HG02981 (cell line): ENCODE measurements around the gene PBX4.
"Not testable (repeated sequence)": the region's sequence is repeated elsewhere in the genome, so short reads cannot be mapped to it uniquely, and the experiment has no call there.

Experiments
- ATAC-seq: cut with Tn5 transposase; IDR thresholded peaks from one replicate; pipeline ENCODE4 v1.9.1; 2021; ENCODE audit warnings: mild to moderate bottlenecking, moderate library complexity; ENCODE audit not compliant: unreplicated experiment

The PBX4 gene, protein sequence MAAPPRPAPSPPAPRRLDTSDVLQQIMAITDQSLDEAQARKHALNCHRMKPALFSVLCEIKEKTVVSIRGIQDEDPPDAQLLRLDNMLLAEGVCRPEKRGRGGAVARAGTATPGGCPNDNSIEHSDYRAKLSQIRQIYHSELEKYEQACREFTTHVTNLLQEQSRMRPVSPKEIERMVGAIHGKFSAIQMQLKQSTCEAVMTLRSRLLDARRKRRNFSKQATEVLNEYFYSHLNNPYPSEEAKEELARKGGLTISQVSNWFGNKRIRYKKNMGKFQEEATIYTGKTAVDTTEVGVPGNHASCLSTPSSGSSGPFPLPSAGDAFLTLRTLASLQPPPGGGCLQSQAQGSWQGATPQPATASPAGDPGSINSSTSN

DNA sequence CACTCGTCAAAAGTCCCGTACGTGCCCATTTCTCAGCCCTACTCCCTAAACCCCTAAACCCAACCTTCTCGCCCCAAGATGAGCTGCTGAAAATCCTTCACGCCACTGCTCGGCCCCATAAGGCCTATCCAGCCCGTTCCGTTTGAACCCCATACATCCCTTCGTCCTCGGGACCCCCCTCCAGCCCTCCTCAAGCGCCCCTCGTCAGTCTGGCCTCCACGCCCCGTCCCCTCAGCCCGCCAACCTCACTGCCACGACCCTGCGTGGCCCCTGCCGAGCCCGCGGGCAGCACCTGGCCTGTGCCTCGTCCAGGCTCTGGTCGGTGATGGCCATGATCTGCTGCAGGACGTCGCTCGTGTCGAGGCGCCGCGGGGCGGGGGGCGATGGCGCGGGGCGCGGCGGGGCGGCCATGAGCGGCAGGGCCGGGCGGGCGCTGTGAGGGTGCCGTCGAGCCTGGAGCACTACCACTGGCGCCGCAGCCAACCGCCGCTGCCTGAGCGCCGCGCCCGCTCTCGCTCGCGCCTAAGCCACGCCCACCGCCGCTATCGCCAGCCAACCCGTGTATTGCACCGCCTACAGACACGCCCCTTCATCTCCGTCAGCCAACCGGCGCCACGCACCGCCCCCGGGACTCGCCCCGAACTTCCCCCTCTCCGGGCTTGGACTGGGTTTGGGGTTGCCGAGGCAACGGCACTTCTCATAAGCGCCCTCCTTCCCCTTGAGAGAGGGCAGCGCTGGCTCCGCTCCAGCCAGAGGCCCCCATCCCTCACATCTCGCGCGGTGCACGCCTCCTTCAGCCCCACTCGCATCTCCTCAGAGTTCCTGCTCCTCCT, at the start of gene PBX4:
Gene PBX4, minus strand, starts transcription at position 469 of the 833 bp plus-strand sequence. Its CDS starts 58 bp downstream, at position 411.
- ATAC-seq = peak; percentile 97

DNA sequence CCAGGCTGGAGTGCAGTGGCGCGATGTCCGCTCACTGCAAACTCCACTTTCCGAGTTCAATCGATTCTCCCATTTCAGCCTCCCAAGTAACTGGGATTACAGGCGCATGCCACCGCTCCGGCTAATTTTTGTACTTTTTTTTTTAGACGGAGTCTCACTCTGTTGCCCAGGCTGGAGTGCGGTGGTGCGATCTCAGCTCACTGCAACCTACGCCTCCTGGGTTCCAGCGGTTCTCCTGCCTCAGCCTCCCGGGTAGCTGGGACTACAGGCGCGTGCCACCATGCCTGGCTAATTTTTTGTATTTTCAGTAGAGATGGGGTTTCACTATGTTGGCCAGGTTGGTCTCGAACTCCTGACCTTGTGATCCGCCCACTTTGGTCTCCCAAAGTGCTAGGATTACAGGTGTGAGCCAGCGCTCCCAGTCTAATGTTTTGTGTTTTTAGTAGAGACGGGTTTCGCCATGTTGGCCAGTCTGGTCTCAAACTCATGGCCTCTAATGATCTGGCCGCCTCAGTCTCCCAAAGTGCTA, 47.0 kb upstream of the PBX4 start:
- ATAC-seq = not testable (repeated sequence)

DNA sequence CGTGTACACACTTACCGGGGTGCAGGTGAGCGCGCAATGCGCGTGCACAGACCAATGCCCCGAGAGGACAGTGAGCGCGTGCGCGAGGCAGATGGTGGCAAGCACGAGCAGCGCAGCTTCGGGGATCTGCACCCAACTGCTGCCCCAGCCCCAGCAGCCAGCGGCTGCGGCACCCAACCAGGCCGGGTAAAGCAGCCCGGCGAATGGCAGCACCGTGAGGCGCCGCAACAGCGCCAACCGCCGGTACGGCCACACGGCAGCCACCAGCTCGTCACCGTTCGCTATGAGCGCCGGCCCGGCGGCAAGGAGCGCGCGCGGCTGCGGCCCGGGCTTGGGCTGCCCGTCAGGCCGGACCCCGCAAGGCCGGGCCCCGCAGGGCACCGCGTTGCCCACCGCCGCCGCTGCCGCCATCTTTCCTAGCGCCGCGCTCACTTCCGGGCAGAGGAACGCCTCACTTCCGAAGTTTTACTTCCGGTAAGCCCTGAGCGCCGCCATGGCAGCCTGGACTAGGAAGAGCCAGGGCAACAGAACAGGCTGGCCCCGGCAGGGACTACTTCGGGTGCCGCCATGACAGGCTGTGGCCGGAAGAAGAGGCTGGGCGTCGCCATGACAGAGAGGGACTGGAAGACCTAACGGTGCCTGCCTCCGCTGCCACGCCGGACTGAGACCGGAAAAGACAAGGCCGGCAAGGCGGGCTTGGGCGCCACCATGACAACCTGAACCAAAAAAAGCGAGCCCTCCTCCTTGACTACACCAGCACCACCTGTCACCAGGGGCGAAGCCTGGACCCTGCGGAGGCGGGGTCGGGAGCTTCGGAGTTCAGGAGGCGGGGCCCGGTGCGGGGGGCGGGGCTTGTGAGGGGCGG, 45.0 kb upstream of the PBX4 start, which contains the start of gene ATP13A1:
Gene ATP13A1, minus strand, starts transcription at position 421 of the 865 bp plus-strand sequence. Its CDS starts 10 bp downstream, at position 411.
- ATAC-seq = peak; percentile 68

DNA sequence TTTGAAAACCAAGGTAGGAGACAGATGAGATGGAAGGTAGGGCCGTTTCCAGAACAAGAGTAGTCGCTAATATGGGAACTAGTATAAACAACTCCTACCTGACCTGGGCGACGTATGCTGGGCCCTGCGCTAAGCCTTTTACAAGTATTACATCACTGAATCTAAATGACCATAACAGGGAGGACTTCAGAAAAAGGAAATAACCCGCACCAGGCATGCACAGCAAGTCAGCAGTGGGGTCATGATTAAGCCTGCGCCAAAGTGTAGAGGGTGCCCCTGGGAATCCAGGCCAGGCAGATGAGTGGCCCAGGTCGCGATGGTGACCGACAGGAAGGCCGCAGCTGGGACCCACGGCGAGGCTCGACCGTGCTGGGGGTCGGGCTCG, 44.4 kb upstream of the PBX4 start:
- no peak for ATAC-seq

DNA sequence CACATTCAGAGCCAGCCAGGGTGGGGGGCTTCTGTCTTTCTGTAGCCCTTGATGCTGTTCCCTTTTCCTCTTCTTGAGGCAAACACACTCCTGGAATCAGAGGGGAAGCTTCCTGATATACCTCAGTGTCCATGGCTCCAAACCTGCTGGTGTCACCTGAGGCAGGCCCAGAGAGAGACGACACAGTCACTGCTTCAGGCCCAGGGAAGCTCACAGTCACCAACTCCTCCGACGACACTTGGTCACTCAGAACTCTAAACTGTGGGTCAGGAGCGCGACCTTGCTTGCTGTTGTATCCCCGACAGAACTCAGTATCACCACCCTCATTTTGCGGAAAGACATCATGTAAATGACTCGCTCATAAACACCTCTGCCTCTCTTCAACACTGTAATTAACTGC, 43.9 kb upstream of the PBX4 start:
- no peak for ATAC-seq

DNA sequence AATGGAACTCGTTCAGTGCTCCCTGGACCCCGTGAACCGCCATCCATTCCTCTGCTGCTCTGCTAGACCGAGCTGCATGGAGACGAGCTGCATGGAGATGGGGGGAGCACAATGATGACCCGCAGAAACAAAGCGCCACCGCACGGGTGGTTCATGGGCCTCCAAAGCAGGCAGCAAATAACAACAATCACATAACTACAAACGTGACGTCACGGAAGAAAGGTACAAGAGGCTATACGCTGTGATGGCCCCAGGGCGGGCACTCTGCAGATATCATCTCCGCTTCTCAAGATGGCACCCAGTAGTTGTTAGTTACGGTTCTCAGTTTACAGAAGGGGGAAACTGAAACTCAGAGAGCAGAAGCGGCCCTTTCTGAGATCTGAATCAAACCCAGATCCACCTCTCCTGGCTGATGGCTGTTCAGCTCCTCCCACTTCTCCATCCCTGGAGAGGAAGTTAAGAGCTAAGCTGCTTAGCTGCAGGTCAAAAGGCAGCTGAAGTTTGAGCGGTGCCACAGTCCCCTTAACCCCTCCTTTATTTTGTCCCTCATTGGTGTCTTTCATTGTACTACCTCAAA, 43.3 kb upstream of the PBX4 start:
- no peak for ATAC-seq

DNA sequence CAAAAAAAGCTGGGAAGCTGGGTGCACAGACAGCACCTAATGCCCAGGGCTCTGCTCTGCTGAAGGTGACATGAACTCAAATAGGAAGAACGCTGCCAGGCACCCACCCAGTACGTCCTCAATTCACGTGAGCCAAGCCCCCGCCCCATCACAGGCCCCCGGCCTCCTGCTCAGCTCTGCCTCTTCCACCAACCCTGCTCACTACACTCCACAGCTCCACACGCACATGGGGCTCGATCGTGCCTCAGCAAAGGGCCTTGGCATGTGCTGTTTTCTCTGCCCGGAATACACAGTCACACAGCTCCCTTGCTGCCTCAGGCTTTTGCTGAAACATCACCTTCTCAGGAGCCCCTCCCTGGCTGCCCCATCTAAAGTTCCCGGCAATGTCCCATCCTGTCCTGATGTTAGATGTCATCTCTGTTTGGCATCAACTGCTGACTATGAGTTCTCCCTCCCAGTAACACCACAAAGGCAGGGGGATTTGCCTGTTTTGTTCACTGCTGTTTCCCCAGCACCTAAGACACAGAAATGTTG, 42.7 kb upstream of the PBX4 start:
- no peak for ATAC-seq

DNA sequence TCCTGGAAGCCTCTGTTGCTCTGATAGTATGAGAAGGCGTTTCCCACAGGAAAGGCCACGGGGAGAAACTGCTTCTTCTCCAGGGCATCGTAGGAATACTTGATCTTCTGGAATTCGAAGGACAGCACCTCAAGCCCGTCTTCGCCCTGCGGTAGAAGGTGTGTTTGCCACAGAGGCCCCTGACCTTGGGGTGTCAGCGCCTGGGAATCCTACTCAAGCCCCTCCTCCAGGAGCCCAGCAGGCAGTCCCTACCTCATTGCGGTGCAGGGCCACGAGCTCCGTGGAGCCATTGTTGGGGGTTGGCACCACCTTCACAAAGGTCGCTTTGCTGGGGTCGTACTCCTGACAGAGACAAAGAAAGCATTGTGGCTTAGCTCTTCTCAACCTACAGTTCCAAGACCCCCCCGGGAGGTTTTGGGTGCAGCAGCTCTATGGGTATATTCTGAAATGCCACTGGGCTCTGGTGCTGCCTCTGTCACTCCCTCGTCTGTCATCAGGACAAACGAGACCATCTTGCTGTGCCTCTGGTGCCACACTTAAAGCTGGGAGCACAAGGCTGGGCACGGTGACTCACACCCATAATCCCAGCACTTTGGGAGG, 41.3 kb upstream of the PBX4 start:
- ATAC-seq = no peak

DNA sequence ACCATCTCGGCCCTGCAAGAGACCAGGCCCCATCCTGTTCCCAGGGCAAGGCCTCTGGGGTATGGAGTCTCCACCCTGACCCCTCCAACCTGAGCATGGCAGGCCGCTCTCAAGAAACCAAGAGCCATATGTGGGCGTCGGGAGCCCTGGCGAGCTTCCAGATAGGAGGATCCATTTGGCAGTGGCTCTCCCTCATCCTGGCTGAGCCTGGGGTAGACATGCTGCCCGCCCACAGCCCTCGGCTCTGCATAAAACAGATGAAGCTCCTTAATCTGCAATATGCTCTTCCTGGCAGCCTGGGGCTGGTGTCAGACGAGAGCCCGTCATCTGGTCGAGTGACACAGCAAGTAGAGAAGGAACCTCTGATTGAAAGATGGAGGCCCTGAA, 38.9 kb upstream of the PBX4 start:
- ATAC-seq = no peak

DNA sequence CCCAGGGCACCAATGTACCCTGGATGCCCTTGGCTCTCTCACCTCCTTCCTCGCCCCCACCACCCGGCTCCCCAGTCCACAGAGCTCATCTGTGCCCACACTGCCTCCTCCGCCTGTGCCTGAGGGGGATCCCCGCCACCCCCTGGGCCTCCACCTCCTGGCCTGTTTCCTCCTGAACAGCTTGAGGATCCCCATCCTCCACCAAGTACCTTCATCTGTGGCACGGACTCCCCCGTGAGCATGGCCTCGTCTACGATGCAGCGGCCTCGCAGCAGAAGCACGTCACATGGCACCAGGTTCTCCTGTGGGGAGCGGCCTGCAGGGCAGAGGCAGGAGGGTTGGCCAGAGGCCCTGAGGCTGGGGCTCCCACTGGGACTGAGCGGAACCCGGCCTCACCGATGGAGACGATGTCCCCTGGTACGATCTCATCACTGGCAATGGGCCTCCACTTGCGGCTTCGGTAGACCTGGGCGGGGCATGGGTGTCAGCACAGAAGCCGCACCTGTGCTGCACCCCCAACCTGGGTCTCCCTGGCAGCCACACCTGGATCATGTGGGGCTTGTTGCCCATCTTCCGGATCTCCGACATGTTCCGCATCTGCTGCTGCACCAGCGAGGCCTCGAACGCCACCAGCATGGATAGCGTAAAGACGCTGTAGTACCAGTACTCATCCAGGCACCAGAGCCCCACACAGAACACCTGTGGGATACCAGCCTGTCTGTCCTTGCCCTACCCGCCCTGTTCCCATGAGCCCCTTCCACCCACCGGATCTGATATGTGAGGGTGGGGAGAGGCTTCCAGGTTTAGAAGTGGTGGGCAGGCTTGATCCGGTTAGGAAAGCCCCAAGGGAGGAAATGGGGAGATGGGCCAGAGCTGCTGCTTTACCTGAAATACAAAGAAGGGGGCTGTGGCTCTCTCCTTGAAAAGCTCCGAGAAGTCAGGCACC, 38.2 kb upstream of the PBX4 start:
- no peak for ATAC-seq

DNA sequence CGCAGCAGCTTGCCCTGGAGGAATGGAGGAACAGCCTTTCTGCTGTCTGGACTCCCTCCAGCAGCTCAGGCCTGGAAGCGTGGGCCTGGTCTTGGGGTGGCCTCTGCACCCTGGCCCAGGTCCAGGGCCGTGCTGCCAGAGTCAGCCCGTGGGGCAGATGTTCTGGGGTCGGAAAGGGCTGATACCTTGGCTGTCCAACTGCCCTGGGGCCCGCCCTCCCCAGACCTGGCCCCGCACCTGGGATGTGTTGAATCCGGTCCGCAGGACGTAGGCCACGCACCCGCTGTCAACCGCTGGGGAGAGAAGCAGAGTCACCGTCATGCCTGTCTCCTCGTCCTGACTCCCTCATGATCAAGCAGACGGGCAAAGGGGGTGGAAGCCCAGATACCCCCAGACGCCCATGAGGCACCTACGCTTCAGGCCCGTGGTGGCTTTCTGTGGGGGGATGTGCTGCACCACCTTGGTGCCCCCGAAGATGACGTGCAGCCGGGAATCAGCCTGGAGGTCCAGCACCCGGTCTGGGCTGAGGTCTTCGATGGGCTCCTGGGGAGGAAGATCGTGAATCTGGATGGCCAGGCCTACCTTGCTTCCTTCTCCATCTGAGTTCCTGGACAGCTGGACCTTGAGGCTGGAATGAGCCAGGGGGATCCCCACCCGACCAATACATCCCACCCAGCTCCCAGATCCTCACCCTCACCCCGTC, 37.3 kb upstream of the PBX4 start:
- no peak for ATAC-seq

DNA sequence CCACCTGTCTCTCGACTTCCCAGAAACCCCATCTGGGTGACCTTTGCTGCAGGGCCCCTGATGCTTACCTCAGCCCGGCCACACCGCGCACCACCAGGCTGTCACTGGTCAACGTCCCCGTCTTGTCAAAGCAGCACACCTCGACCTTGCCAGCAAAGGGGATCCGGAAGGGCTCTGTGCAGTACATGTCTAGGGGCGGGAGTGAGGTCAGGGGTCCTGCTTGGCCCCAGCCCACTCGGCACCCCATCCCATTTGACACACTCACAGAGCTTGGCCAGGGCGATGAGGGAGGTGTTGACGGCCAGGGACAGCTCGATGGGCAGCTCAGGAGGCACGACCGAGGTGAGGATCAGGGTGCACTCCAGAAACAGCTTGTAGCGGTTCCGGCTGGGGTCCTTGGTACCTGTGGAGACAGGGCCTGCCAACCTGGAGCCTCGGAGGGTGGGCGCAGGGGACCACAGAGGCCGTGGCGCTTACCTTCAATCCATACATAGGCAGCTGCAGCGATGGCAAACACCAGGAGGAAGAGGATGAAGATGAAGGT, 36.6 kb upstream of the PBX4 start:
- no peak for ATAC-seq

DNA sequence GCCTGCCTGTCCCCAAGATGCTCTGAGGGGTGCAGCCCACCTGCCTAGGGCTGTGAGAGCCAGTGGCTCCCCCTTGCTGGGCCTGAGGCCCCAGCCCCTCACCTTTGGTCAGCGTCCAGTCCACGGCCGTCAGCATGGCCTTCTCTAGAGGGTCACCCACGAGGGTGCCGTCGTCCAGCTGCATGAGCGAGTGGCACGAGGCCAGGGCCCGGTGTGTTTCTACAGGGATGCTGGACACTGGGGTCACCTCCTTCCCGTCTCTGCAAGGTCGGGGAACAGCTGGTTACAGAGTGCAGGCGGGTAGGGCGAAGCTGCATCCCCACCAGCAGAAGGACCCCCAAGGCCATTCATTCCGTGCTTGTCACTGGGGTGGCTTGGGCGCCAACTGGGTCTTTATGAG, 36.0 kb upstream of the PBX4 start:
- ATAC-seq = no peak

DNA sequence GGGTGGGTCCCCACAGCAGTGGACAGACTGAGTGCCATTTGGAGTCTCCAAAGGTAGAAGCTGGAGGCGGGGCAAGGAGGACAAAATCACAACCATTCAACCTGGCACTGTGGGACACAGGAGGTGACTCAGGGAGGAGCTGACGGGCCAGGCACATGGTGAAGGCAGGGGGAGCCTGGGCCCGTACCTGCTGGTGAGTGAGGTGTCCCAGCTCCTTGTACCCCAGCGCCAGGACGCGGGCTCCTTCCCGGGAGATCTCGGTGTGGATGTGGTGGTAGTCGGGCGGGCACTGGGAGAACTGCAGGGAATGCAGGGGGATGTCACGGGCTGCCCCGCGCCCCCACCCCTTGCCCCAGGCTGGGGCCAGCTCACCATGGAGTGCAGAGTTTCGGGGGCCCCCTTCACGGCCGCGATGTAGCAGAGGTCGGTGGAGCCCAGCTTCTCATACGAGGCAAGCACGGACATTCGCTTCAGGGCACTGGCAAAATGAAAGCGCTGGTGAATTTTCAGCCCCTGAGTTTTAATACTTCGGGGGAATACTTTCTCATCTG, 35.2 kb upstream of the PBX4 start:
- ATAC-seq = no peak

DNA sequence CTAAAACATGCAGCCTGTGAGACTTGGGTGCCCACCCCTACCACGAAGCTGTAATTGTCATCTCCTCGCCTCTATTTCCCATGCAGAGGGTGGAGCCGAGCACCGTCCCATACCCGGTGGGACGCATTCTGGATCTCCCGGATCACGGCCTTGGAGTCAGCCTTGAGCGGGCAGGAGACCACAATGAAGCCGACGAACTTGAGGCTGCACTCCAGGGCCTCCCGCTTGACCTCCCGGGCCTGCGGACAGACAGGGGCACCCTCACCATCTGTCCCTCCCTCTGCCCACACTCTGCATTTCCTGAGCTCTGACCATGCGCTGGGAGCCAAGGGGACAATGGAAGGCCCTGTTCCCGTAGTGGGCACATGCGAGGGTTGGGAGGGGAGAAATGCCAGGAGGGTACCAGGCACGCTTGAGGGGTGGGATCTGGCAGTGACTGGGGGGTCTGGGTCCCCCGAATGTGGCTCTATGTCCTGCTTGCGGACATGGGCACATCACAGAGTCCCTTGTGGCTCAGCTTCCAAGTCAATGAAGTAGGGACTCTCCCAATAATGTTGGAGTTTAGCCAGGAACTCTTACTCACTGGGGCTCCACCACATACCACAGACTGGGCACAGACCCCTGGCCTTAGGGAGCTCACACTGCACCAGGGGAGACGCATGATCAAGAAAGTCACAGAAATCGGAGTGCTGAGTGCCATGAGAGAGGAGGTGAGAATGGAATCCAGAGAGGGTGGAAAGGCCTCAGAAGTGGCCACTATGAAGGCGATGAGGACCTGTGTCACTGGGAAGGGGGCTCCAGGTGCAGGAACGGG, 34.2 kb upstream of the PBX4 start:
- ATAC-seq = no peak

DNA sequence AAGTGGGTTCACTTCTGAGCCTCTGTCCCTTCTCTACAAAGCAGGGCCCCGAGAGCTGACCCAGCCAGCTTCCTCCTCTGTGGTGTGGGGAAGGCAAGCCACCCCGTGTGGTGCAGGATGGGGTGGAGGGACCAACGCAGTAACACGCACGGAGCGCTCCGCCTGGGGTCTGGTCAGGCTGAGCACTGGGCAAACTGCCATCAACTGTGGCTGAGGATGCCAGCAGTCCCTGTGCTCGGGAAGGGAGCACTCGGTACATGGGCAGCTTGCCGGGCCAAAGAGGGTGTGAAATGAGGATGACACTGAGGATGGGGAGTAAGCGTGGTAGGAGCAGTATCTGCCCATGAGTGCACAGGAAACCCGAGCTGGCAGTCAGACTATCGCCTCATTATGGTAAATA, 32.6 kb upstream of the PBX4 start:
- no peak for ATAC-seq

DNA sequence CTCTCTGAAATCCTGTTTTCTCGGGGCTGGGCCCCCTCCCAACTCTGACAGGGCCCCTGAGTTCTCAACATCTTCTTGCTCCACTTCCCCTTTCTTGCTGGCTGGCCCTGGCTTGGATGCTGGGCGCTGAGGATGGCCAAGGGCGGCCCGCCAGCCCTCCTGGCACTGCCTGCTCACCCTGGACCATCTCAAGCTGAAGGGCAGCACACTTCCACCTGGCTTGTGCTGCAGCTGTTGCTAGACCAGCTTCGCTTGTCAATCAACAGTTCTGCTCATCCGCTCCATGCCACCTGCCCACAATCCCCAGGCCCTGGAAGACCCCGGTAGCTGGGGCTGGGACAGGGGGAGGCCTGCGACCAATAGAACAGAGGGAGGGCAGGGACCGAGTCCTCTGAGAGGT, 31.8 kb upstream of the PBX4 start:
- no peak for ATAC-seq
